NOMO-1 treated with DMSO at 0.1 percent for 48 hours (cell line): Measurements from ENCODE around the gene ADAMTS6.

Source experiments
- DNase-seq: peaks from one replicate; lab custom pipeline; 2025; ENCODE audit not compliant: unreplicated experiment; lab: John Stamatoyannopoulos, UW

ADAMTS6 gene

DNA sequence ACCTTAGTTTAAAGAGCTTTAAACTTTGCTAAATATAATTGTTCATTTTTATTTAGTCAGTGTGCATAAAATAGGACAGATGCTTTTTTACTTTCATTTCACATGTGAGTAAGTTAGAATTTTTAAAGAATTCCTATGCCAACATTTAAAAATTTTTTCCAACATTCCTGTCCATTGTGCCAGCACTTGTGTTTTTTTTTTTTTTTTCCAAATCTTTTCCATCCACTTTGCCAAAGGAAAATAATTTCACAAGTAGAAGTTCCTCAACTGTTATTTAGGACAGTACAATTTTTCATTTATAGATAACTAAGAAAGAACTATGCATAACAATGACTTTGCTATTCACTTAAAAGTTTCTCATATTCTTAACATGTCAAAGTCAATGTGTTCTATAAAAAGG is 189.5 kb downstream of the ADAMTS6 start:
- DNase-seq, result no peak

DNA sequence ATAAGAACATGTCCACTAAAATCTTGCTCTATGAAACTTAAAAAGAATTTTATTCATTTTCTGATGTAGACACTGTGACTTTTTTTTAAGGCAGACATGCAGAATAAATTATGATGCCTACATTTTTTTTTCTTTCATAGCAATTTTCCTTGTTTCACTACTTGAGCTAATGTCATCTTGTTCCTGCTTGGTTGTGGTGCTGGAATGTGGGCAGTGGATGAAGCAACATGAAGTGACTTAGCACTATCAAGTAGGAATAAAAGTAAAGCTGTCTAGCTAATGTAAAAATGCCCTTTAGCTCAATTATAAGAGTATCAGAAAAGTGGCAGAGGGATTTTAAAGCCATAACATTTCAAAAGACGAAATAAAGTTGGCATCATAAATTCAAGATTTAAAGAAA is 191.0 kb downstream of the ADAMTS6 start:
- DNase-seq, result no peak

DNA sequence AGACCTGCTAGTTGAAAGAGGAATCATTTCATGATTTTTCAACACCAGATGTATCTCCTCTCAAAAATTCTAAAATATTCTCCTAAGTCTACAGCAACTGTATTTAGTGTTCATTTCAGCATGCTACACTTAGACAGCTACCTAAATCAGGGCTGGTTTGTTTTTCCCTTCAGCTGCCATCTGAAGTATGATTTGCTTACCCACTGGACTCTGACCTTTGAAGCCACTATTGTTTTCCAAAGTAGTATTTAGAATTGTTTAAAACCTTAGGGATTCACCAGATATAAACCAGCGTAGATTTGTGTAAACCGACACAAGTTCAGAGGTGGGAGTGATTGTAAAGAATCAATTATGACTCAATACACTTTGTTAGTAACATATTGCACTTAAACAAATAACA is 193.1 kb downstream of the ADAMTS6 start:
- DNase-seq, result no peak

DNA sequence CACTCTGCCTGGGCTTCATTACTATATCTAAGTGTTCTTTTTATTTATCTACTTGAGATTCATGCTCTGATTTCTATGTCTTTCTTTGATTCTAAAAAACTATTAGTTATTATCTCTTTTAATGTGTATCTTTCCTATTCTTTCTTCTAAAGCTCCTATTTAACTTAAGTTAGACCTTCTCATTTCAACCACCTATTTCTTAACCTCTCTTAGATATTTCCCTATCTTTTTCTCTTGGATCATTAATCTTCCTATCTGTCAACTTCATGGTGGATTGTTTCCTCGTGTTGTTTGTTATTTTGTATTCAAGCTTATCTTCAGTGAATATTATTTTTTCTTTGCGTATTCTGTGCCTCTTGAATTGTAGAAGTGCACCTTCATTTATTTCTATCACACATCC is 202.1 kb downstream of the ADAMTS6 start:
- DNase-seq, result no peak

DNA sequence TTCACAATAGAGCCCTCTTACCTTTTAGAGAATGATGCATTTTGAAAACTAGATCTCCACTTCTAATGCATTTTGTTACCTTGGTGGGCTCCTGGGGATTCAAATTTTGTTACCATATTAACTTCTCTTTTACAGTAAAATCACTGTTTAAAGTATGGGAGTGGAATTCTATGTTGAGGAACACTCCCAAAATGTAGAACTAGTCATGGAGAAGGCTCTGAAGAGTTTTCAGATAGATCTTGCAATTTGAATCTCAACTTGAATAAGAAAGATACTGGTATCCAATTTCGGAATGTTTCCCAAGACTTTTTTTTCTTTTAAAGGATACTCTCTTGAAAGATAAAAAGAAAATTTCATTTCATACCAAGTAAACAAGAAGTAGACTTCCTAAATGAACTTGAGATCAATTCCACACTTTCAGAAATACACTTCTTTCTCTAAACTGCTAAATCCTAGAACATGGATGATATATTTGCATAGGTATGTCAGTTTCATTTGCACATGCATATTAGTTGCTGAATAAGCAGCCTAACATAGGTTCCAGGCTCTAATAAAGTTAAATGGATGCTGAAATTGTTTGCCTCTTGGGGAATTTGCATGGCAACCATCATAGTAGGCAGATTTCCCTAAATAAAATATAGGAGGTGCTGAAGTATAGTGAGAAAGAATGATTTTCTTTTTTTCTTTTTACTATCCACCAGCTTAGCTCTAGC is 205.4 kb downstream of the ADAMTS6 start:
- no peak for DNase-seq

DNA sequence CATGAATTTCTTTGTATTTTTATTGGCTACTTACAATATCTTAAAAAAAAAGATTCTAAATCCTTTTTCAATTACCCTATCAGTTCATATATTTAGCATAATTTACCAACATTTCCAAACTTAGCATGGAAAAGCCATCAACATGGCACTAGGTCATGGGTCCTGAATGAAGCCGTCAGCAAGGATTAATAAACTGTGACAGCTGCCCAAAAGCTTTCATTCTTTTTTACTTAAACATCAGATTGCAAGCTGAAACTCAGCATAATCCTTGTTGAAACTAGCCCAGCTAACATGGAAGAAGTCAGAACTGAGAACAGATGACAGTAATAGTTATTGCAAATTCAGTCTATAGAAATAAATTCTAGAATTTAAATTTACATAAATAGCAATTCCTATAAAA is 209.8 kb downstream of the ADAMTS6 start:
- DNase-seq, result no peak

DNA sequence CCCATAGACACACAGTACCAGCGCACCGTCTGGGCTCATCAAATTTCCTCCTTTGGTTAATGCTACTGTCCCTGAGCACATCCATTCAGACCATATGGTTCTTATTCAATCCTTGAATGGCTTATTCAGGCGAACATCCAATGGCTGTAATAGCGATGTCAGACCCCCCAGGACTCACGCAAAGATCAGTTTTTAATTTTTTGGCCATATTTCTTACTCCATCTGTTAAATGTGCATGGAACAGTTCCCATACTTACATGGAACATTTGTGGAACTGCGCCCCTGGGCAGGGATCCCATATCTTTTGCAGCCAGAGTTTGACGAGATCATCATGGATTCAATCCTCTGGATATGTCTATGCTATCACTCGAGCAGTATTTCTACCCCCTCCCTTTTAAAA is 213.2 kb downstream of the ADAMTS6 start:
- DNase-seq, result no peak

DNA sequence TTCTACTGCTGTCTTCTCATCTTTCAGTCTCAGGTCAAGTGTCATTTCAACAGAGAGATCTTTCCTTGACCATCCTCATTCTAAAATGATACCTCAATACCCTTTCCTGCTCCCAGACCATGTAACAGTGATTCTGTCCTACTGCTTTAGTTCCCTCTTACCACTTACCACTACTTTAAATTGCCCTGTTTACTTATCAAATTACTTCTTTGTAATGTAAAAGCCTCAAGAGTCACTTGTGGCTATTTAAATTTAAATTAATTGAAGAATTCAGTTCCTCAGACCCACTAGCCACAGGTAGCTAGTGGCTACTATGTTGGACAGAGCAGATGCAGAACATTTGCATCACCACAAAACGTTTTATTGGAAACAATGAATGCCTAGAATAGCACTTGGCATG is 217.3 kb downstream of the ADAMTS6 start:
- no peak for DNase-seq

DNA sequence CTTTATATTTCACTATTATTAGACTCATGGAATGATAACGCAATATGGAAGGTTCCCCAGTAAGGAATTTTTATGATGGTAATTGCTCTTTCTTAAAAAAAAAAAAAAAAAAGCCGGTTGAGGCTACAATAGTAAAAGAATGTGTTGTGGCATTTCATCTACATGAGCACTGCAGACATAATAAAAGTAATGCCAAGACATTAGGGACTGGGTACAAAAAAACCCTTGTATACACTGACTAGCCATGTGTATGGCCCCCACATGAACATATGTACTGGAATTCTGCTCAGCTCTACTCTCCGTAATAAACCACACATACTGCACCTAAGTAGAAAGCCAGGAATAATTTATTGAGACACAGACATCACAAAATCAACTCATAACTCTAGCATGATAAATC is 218.4 kb downstream of the ADAMTS6 start:
- no peak for DNase-seq

DNA sequence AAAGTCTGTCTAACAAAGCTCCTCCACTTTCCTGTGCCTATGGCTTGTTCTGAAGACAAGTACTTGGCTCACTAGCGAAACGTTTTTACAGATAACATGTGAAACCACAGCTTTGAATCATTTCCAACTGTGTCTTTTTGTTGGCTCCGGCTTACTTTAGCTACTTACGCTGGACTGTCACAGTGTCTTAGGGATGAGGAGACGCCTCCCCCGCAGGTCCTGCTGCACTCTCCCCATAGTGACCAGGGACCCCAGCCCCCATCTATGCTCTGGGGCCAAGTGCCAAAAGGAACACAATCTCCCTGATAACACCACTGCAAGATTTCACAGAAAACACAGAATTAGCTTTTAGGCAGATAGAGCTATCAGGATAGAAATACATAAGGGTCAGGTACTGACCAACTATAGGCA is 219.1 kb downstream of the ADAMTS6 start:
- no peak for DNase-seq

DNA sequence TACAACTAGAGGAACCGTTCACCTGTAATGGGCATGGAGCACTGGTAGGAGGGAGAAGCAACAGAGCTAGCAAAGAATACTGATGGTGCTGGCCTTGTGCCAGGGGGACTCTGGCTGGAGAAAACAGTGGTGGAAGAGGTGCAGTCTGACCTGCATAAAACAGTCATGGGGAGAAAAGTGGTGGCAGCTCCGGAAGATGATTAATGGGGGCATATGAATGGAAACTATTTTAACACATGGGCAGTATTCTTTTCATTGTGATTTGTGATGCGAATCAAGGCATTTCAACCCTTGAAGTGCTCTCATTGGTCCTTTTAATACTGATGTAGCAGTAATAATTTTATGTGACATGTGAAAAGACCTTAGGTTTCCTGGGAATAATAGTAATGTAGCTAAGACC is 219.6 kb downstream of the ADAMTS6 start:
- DNase-seq, result no peak

DNA sequence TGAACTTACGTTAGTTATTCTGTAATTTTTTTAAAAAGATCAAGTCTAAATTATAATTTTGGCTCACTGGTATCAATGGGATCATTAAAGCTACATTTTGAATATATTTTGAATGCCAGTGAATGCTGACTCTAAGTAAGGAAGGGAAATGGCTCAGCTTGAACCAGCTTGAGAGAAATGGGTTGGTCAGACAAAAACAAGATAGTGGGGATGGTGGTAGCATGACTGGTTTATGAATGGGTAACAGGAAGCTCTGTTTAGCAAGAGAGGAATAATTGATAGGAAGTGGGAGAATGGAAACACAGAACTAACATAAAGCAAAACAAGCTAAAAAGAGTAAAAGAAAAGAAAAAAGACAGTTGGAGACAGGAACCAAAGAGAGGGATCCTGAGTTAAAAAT is 220.2 kb downstream of the ADAMTS6 start:
- no peak for DNase-seq

DNA sequence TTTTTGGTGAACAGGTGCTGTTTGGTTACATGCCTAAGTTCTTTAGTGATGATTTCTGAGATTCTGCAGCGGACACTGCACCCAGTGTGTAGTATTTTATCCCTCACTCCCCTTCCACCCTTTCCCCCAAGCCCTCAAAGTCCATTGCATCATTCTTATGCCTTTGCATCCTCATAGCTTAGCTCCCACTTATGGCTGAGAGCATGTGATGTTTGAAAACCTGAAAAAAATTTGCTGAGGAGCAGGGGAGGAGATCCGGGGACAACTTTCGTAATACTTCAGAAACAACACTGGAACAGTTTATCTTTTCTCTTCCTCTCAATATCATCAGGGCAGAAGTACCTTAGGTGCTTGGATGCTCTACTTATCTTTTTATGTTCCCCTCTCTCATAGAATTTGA is 226.4 kb downstream of the ADAMTS6 start:
- DNase-seq, result no peak

DNA sequence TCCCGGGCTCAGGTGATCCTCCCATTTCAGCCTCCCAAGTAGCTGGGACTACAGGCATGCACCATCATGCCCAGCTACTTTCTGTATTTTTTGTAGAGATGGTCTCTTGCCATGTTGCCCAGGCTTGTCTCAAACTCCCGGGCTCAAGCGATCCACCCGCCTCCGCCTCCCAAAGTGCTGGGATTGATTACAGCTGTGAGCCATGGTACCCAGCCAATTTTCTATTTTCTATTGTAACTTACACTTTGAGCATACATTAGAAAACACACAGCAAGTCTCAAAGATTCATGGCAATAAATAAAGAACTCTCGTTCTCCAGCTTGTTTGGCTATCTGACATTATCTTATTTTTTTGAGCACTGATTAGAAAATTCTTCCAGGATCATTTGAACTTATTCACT is 228.7 kb downstream of the ADAMTS6 start:
- DNase-seq, result no peak

DNA sequence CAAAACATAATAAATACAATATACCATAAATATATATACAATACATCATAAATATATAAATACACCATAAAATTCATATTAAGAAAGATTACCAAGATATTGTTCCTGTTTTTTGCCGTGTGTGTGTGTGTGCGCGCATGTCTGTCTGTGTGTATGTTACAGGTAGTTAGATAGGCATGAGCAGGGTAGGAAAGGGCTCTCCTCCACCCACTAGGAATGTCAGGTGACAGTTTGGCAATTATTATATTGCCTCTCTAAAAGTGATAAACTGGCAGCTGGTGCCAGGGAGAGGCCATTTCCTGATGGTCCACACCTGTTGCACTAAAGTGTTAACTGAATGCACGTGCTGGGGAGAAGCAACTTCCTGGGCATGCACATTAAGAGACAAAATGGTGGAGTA is 232.8 kb downstream of the ADAMTS6 start:
- no peak for DNase-seq

DNA sequence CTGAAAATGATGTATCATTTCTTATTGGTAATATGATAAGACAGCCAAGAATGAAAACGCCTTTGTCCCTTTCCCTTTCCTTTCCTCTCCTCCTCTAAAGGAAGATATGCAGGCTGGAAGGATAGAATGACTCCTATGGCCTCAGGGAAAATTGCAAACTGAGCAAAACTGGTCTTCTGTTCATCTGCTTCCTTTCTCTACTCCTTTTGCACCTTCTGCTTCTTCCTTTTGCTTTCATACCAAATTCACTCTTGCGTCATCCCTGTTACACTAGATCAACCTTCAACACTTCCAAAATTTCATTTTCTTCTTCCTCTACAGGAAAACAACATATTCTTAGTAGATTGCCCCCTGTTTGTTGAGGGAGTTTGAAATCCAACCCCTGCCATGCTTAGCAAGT is 234.1 kb downstream of the ADAMTS6 start:
- DNase-seq, result no peak

DNA sequence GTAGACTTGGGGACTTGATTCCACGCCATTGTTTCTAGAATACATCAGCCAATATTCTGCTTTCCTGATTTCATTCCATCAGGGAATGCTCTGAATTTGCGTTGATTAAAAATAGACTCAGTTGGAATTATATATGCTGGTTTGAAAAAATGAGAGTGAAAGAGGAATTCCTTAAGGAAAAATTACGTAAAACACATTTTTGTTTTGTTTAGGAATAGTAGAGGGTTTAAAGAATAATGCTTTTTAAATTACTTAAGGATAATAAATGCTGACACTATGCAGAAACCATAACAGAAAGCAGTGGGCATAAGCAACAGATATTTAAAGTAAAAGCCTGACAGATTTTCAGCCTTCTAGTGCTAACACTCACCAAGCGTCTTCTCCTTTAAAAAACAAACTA is 235.0 kb downstream of the ADAMTS6 start:
- DNase-seq, result no peak

DNA sequence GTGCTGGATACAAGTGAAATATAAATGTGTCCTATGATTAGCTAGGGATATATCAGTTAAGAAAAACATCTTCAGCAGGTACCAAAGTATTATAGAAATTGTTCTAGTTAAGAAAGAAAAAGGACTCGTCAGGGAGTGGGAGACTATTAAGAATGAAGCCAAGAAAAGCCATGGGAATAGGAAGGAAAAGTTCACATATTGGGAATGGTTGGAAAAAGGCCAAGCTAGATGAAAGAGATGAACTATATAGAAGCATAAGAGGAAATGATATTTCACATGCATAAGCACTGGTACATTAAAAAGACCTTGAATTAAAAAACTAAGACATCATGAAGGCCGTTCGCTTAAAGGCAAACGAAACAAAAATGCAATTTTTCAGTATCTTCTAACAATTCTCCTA is 237.7 kb downstream of the ADAMTS6 start:
- DNase-seq, result no peak

DNA sequence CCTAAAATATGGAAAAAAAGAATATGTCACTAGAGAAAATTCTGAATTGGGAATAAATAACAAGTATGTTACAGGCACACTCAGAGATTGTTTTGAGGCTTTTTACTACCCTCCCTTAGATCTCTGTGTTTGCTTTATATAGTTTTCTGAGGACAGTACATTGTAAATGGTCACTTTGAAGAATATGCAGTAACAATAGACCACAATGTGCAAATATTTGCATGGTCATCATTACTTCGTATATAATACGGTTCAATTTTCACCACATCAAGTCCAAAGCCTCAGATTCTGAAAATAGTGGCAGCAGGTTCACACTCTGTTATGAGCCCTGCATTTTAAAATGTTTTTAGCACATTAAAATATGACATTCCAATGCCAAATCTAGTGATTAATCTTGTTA is 238.6 kb downstream of the ADAMTS6 start:
- DNase-seq, result no peak

DNA sequence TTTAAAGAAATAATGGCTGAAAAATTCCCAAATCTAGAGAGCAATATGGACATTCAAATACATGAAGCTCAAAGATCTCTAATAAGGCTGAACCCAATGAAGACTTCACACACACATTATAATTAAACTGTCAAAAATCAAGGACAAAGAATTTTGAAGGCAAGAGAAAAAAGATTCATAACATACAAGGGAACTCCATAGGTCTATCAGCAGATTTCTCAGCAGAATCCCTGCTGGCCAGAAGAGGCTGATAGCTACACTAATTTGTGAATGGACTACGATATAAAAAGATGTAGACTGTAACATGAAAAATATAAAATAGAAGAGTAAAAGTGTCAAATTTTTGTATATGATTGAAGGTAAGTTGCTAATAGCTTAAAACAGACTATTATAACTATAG is 251.9 kb downstream of the ADAMTS6 start:
- no peak for DNase-seq

DNA sequence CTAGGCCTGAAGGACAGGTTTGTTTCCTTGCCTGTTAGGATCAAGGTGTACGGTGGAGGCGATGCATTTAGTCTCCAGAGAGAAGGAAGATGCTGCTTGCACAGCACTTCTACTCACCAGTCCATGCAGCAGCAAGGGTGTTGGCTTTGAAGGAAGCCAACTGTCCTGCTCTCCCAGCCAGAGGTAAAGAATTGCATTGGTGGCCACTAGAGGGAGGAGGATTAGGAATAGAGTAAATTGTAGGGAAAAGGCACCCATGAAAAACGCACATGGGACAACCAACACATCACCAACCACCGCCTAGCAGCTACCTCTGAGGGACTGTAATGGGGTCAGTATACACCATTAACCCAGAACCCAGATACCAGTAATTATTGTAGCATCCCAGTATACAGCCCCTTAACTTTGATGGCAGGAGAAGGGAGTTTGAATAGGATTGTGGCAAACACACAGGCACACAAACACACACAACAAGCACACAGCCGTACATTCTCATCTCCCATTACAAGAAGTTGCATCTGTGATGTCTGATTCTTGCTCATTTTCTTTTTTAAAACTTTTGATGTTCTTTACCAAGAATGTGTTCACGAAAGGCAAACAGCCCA is 267.7 kb downstream of the ADAMTS6 start:
- DNase-seq, result no peak

DNA sequence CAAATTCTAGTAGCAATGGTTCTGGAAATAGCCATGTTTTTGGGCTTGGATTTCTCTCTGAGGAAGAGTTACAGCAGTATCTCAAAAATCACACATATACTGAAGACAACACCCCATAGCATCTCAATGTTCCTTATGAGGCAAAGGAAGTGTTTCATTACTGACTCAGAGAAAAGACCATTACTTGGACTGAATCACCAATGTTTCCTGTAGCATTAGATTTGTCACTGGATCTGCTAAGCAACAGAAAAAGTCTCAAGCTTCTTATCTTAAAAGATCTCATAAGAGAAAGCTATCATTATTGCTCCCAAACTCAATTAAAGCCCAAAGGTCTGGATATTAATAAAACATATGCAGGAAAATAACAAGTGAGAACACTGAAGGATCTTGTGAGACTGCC is 272.4 kb downstream of the ADAMTS6 start:
- DNase-seq, result no peak

DNA sequence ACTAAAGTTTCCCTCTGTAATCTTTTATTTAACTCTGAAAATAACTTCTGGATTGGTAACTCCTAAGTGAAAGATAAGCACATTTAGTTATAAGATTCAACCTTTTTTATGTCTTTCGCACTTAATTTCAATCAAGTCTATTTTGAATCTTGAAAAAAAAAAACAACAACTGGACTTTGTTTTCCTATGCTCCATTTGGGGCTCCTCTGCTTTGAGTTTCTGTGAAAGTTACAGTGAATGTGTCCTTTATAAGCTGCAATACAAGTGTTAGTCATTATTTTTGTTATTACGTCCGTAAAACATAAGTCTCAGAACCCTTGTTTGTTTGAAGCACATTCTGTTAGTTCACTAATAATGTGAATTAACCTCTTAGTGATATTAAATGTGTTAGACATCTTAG is 276.8 kb downstream of the ADAMTS6 start:
- DNase-seq, result no peak
